HG03139 (cell line): ENCODE data around the gene ITPR1.

Experiments
- ATAC-seq: cut with Tn5 transposase; IDR thresholded peaks from one replicate; pipeline ENCODE4 v1.9.1; 2021; ENCODE audit not compliant: unreplicated experiment

ITPR1 gene

GRCh38 chr3:4865714-4866113 lies 372.6 kb downstream of the ITPR1 start:
- ATAC-seq, result no peak

GRCh38 chr3:4866866-4867265 lies 373.7 kb downstream of the ITPR1 start:
- ATAC-seq, result no peak

GRCh38 chr3:4877173-4877787 lies 384.1 kb downstream of the ITPR1 start:
- ATAC-seq, result no peak

GRCh38 chr3:4880850-4881249 lies 387.7 kb downstream of the ITPR1 start:
- ATAC-seq, result no peak

GRCh38 chr3:4882548-4882947 lies 389.4 kb downstream of the ITPR1 start:
- ATAC-seq, result no peak

GRCh38 chr3:4883011-4883410 lies 389.9 kb downstream of the ITPR1 start:
- ATAC-seq, result no peak

- no peak for ATAC-seq
These were observed 391.7 kb downstream of the ITPR1 start for GRCh38 chr3:4884888-4885287.

- ATAC-seq, result no peak
These were observed 392.2 kb downstream of the ITPR1 start for GRCh38 chr3:4885316-4885715.

- ATAC-seq, result no peak
These were observed 393.3 kb downstream of the ITPR1 start for GRCh38 chr3:4886448-4886847.

- ATAC-seq, result no peak
These were observed 394.0 kb downstream of the ITPR1 start for GRCh38 chr3:4887177-4887576.

GRCh38 chr3:4888913-4889846 lies 396.0 kb downstream of the ITPR1 start:
- ATAC-seq, result peak; percentile 57

GRCh38 chr3:4889896-4890295 lies 396.7 kb downstream of the ITPR1 start:
- no peak for ATAC-seq

GRCh38 chr3:4894891-4895530 lies 401.9 kb downstream of the ITPR1 start:
- no peak for ATAC-seq

- no peak for ATAC-seq
These were observed 402.7 kb downstream of the ITPR1 start for GRCh38 chr3:4895838-4896237.
